PFSK-1 (cell line): Measurements from ENCODE around the gene CYP2S1.

Experiments
- FOXP2 ChIP-seq: optimal IDR thresholded peaks from 2 replicates; pipeline ENCODE3; 2011; ENCODE audit warnings: borderline replicate concordance, control low read depth, inconsistent platforms; ENCODE audit not compliant: insufficient read depth; ENCODE audit errors: extremely low read length, extremely low read depth
- POLR2AphosphoS5 ChIP-seq: IDR thresholded peaks from 2 replicates; pipeline ENCODE4 v1.6.1; 2012; ENCODE audit warnings: low read depth, mild to moderate bottlenecking, control low read depth, low read length, moderate library complexity
- SIN3A ChIP-seq: IDR thresholded peaks from 2 replicates; pipeline ENCODE4 v1.6.1; 2012; ENCODE audit warnings: mild to moderate bottlenecking, low read length, moderate library complexity, borderline replicate concordance; ENCODE audit not compliant: insufficient read depth
- TAF1 ChIP-seq: IDR thresholded peaks from 2 replicates; pipeline ENCODE4 v1.6.1; 2012; ENCODE audit warnings: low read length, control low read depth, borderline replicate concordance; ENCODE audit not compliant: insufficient read depth
- TF ChIP-seq, protein P1 (sequence below), 2 experiments: IDR thresholded peaks; 2 replicates each; pipeline versions ENCODE4 v1.6.1 to v1.8.0; 2011 to 2012; ENCODE audit warnings: low read depth in 2 of 2, low read length in 2 of 2, control low read depth in 1 of 2, inconsistent platforms in 1 of 2, mild to moderate bottlenecking in 1 of 2, moderate library complexity in 1 of 2; ENCODE audit not compliant: insufficient read depth in 1 of 2

CYP2S1 gene

GRCh38 chr19:41223431-41224234, 30.6 kb downstream of the CYP2S1 start:
- TF ChIP-seq, protein P1, sequence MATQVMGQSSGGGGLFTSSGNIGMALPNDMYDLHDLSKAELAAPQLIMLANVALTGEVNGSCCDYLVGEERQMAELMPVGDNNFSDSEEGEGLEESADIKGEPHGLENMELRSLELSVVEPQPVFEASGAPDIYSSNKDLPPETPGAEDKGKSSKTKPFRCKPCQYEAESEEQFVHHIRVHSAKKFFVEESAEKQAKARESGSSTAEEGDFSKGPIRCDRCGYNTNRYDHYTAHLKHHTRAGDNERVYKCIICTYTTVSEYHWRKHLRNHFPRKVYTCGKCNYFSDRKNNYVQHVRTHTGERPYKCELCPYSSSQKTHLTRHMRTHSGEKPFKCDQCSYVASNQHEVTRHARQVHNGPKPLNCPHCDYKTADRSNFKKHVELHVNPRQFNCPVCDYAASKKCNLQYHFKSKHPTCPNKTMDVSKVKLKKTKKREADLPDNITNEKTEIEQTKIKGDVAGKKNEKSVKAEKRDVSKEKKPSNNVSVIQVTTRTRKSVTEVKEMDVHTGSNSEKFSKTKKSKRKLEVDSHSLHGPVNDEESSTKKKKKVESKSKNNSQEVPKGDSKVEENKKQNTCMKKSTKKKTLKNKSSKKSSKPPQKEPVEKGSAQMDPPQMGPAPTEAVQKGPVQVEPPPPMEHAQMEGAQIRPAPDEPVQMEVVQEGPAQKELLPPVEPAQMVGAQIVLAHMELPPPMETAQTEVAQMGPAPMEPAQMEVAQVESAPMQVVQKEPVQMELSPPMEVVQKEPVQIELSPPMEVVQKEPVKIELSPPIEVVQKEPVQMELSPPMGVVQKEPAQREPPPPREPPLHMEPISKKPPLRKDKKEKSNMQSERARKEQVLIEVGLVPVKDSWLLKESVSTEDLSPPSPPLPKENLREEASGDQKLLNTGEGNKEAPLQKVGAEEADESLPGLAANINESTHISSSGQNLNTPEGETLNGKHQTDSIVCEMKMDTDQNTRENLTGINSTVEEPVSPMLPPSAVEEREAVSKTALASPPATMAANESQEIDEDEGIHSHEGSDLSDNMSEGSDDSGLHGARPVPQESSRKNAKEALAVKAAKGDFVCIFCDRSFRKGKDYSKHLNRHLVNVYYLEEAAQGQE (IDR thresholded peaks at IDR 0.05; ENCODE audit: insufficient read depth in 1 of 2, low read depth in 2 of 2, low read length in 2 of 2), result no peak
- no peak for TF ChIP-seq POLR2AphosphoS5
- TF ChIP-seq SIN3A, result no peak
- no peak for TF ChIP-seq TAF1
- no peak for TF ChIP-seq FOXP2

DNA sequence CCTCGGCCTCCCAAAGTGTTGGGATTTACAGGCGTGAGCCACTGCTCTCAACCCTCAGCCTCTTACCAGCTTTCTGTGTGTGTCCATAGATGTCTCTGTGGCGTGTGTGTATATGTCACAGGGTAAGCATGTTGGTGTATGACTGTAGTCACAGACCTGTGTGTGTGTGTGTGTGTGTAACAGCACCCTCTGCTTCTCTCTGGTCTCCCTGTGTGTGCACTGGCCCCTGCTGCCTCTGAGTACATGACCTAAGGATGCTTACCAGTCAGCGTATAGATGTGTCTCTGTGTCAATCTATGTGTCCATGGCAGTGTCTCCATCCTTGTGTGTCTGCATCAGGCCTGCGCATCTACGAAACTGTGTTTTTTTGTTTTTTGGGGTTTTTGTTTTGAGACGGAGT, 31.6 kb downstream of the CYP2S1 start:
- TF ChIP-seq, protein P1 (IDR thresholded peaks at IDR 0.05; ENCODE audit: insufficient read depth in 1 of 2, low read depth in 2 of 2, low read length in 2 of 2), result no peak
- no peak for TF ChIP-seq POLR2AphosphoS5
- no peak for TF ChIP-seq FOXP2
- TF ChIP-seq TAF1, result no peak
- TF ChIP-seq SIN3A, result no peak

- TF ChIP-seq FOXP2 (peak; percentile 80), SIN3A (peak; percentile 81; the same call in 1 of the 2 replicates), TAF1 (no peak; the same call in 1 of the 2 replicates), POLR2AphosphoS5 (no peak)
- TF ChIP-seq, protein P1 (IDR thresholded peaks at IDR 0.05; ENCODE audit: insufficient read depth in 1 of 2, low read depth in 2 of 2, low read length in 2 of 2), result 0 out of 4 replicates have a peak, but pooled peaks of 1 of the 2 experiments have one; percentile 37
Measured at GRCh38 chr19:41225238-41226052, 32.4 kb downstream of the CYP2S1 start.

- TF ChIP-seq, protein P1 (IDR thresholded peaks at IDR 0.05; ENCODE audit: insufficient read depth in 1 of 2, low read depth in 2 of 2, low read length in 2 of 2), result no peak
- TF ChIP-seq POLR2AphosphoS5, result no peak; the same call in 1 of the 2 replicates
- TF ChIP-seq TAF1, result no peak
- TF ChIP-seq FOXP2, result peak; percentile 7
Measured at GRCh38 chr19:41226053-41226873, 33.2 kb downstream of the CYP2S1 start.
